GM19397 (cell line): ENCODE measurements around the gene ELP4.
"Not testable (repeated sequence)": the region's sequence is repeated elsewhere in the genome, so short reads cannot be mapped to it uniquely, and the experiment has no call there.

ENCODE experiments used
- ATAC-seq: cut with Tn5 transposase; IDR thresholded peaks from one replicate; pipeline ENCODE4 v1.9.1; 2021; ENCODE audit warnings: mild to moderate bottlenecking, moderate library complexity; ENCODE audit not compliant: unreplicated experiment

The ELP4 gene

GRCh38 chr11:31692466-31692865 lies 182.9 kb downstream of the ELP4 start:
- no peak for ATAC-seq

GRCh38 chr11:31697049-31697448 lies 187.5 kb downstream of the ELP4 start:
- not testable (repeated sequence) for ATAC-seq

DNA sequence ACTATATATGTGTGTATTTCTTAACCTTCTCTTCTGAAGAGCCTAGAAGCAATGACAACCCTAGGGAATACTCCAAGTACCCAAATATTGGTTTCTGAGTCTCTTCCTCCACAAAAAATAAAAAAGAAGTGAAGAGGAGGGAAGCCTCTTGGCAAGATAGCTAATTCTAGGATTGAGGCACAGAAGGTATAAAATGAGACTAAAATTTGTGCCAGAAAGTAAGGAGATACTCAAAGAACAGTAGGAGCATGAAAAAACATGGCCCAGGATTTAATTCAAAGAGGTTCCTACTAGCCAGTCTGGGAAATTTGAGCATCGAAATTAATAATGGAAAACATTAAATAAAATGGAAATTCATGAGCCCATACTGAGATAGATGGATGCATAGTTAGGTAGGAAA lies 189.5 kb downstream of the ELP4 start:
- ATAC-seq: no peak

DNA sequence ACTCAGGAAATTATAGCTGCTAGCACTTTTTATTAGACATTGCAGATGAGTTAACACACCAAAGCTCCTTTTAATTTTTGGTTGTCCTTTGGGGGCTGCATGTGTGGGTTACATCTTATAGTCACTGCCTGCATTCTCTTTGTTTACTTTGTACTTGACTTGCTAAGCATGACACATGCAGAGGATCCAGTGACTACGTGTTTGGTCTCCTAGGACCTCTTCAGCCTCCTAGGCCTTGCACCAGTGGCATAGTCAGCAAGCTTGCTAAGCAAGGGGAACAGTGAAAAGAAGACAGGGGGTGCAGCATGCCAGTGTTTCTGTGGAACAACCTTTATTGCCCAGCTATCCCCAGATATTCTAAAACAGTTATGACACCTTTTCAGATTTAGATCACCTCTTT lies 193.4 kb downstream of the ELP4 start:
- no peak for ATAC-seq

GRCh38 chr11:31706357-31706756 lies 196.8 kb downstream of the ELP4 start:
- no peak for ATAC-seq

- ATAC-seq: no peak
These were observed 201.6 kb downstream of the ELP4 start for GRCh38 chr11:31711137-31711536.

DNA sequence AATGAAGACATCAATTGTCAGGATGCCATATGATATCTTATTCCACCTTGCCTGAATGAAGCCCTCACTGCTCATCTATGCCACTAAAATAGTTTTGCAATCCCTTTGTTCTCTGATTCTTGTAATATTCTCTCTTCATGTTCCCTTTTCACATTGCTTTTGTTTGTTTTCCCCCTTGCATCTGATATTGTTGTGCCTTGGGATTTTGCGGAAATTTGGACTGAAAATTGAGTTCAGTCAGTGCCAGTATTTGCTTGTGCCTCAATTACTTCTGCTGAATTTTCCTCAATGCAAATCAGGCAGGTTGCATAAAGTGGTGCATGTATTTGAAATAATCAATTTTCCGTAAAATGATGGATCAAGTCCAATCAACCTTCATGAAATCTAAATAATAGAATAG lies 203.3 kb downstream of the ELP4 start:
- no peak for ATAC-seq

DNA sequence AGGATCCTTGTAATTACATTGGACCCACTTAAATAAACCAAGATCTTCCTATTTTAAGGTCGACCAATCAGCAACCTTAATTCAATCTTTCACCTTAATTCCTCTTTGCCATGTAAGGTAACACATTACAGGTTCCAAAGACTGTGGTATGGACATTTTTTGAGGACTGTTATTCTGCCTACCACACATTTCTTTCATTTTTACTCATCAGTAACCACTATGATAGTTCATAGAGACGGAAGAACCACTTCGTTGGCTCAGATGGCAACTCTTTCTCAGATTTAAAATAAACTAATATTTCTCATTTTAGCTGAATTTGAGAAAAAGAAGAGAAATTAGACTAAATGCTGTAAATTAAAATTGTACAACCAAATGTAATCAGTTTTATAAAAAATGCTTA lies 205.3 kb downstream of the ELP4 start:
- ATAC-seq: no peak

DNA sequence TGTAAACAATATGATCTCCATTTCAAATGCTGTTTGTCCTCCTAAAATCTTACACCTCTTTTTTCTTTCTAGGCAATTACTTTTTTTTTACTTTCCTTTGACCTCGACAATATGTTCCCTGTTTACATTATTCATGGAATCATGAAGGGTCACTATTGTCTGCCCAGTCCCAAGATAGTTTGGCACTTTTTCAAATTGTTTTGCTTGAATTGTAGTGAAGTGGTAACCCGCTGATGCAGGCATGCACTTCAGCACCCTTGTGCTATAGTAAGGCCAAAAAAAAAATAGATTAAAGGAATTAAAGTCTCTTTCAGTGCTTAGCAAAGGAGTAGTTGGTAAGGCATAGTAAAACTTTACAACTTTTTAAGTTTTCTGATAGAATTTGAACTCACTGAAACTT lies 210.7 kb downstream of the ELP4 start:
- ATAC-seq: no peak

DNA sequence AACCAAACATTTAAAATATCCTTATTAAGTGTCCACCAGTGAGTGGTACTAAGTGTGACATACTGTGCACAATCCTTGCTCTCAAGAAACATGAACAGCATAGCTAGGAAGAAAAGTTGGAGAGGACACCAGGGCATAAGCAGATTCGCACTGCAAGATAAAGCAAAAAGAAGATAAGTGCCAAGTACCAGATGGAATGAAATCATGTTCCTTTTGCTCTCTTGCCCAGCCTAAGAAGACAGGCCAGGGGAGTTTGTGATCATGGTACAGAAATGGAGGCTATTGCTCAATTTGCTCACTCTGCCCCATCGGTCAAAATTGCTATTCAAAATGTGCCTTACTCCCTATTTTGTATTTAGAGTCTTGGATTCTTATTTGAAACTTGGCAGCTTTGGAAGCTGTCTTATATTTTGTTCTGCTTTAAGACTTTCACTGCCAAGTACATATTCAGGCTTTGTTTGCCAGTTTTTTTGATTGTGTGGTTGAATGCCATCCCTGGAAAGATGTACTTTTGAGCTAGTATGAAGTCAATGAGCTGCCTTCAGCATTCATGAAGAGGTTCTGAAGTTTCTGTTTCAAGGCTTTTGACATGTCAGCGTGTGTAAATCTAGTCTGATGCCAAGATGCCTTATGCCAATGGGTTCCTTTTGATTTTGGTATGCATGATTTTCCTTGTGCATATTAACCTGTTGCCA lies 211.3 kb downstream of the ELP4 start:
- ATAC-seq: no peak

DNA sequence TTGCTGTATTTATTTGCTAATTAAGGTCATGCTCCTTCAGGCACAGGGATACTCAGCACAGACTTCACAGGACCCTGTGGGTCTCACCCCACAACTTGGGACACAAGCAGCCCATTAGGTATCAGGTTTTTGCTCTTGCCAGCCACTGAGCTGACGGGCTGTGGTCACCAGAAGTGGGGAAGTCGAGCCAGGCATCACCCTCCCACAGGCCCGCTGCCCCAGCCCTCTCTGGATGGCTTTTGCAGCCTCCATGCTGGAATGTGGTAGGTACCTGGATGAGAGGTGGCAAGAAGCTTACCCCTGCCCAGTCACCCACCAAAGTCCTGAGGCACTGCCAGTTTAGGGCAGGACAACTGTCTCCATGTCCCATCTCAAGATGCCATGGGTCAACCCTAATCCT lies 213.2 kb downstream of the ELP4 start:
- ATAC-seq: no peak

DNA sequence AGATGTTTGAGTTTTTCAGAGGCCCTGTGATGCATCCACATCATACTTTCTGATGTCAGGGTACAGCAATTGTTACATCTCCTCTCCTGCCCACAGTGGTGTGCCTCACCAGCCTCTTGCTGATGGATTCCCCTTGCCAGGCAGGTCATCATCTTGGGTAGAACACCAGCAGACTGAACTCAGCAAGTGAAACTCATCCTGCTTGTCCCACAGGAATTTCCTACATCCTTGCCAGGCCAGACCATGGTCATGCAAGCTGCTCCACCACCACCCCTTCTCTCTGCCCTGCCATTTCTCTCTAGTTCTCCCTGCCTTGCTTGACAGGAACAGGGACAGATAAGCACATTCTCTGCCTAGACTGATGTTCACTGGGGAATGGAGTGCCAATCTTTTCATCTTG lies 215.6 kb downstream of the ELP4 start:
- ATAC-seq: no peak

DNA sequence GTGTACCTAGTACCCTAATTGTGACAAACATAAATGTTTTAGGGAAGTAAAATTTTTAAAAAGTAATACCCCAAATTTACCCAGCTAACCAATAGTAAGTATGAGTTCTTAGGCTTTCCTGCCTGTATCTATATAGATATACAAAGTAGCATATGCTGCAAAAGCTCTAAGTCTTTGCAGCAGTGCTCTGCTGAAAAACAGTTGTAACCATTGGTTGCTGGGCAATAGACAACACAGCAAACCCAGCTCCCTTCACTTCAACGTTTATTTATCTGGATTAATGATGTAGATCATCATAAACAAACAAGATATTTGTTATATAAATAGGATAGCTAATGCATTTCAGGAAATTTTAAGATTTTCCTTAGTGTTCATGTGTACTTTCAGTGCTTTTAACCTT lies 218.9 kb downstream of the ELP4 start:
- ATAC-seq: no peak

GRCh38 chr11:31740131-31740530 lies 230.6 kb downstream of the ELP4 start:
- ATAC-seq: no peak

GRCh38 chr11:31740731-31741368 lies 231.3 kb downstream of the ELP4 start:
- ATAC-seq: not testable (repeated sequence)

- ATAC-seq: no peak
These were observed 238.0 kb downstream of the ELP4 start for GRCh38 chr11:31747581-31747980.

- no peak for ATAC-seq
These were observed 247.8 kb downstream of the ELP4 start for GRCh38 chr11:31757260-31757835.

GRCh38 chr11:31761636-31762035 lies 252.1 kb downstream of the ELP4 start:
- no peak for ATAC-seq

- no peak for ATAC-seq
These were observed 253.7 kb downstream of the ELP4 start for GRCh38 chr11:31763296-31763695.

- no peak for ATAC-seq
These were observed 254.7 kb downstream of the ELP4 start for GRCh38 chr11:31764261-31764660.

DNA sequence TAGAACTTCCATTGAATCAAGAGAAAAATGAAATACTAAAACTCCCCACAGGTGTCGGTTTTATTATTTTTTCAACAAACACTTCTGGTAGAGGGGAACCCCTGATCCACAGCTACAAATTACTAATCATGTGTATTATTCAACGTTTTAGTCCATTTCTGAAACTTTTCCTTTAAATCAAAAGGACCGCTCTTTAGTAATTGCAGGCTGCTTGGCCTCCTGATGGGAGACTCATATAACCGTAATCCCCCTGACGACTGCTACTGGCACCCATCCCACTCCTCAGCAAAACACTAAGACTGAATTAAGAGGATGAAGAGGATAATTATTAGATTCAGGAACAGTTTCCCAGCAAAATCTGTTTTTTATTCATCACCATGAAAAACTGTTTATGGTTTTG lies 255.2 kb downstream of the ELP4 start:
- no peak for ATAC-seq

- ATAC-seq: no peak
These were observed 257.5 kb downstream of the ELP4 start for GRCh38 chr11:31767066-31767465.
